ENCODE data around the gene GTF2B.
A peak's percentile ranks its signal among the peaks of the same experiment; 100 is the strongest.
"Not testable (repeated sequence)": the region's sequence is repeated elsewhere in the genome, so short reads cannot be mapped to it uniquely, and the experiment has no call there.

The GTF2B gene

GRCh38 chr1:88891318-88891950, at the start of gene GTF2B:
Gene GTF2B (minus strand): TSS chr1:88891567. CDS start chr1:88891499, 68 bp downstream.
- DNase-seq (ENCODE audit: low read depth in 4 of 4, low spot score in 1 of 4): peak; percentile 83 to 87 (median 84)

- DNase-seq (ENCODE audit: low read depth in 4 of 4, low spot score in 1 of 4): not testable (repeated sequence)
These were observed 47.2 kb upstream of the GTF2B start for GRCh38 chr1:88938528-88938927.

- DNase-seq (ENCODE audit: low read depth in 4 of 4, low spot score in 1 of 4): no peak
These were observed 45.5 kb upstream of the GTF2B start for GRCh38 chr1:88936760-88937342.

- DNase-seq (ENCODE audit: low read depth in 4 of 4, low spot score in 1 of 4): no peak
These were observed 44.8 kb upstream of the GTF2B start for GRCh38 chr1:88936223-88936523.

GRCh38 chr1:88935522-88936222, 44.3 kb upstream of the GTF2B start:
- DNase-seq (ENCODE audit: low read depth in 4 of 4, low spot score in 1 of 4): no peak

GRCh38 chr1:88930176-88930575, 38.8 kb upstream of the GTF2B start:
- not testable (repeated sequence) for DNase-seq (ENCODE audit: low read depth in 4 of 4, low spot score in 1 of 4)

- DNase-seq (ENCODE audit: low read depth in 4 of 4, low spot score in 1 of 4): no peak
These were observed 31.9 kb upstream of the GTF2B start for GRCh38 chr1:88923224-88923623.

- DNase-seq (ENCODE audit: low read depth in 4 of 4, low spot score in 1 of 4): no peak
These were observed 30.8 kb upstream of the GTF2B start for GRCh38 chr1:88922214-88922613.

- no peak for DNase-seq (ENCODE audit: low read depth in 4 of 4, low spot score in 1 of 4)
These were observed 29.5 kb upstream of the GTF2B start for GRCh38 chr1:88920845-88921244.

- DNase-seq (ENCODE audit: low read depth in 4 of 4, low spot score in 1 of 4): no peak
These were observed 26.1 kb upstream of the GTF2B start for GRCh38 chr1:88917321-88918025.

GRCh38 chr1:88916883-88917282, 25.5 kb upstream of the GTF2B start:
- no peak for DNase-seq (ENCODE audit: low read depth in 4 of 4, low spot score in 1 of 4)

- DNase-seq (ENCODE audit: low read depth in 4 of 4, low spot score in 1 of 4): not testable (repeated sequence)
These were observed 20.4 kb upstream of the GTF2B start for GRCh38 chr1:88911800-88912199.

- no peak for DNase-seq (ENCODE audit: low read depth in 4 of 4, low spot score in 1 of 4)
These were observed 19.8 kb upstream of the GTF2B start for GRCh38 chr1:88911161-88911560.

- DNase-seq (ENCODE audit: low read depth in 4 of 4, low spot score in 1 of 4): no peak
These were observed 19.0 kb upstream of the GTF2B start for GRCh38 chr1:88910401-88910800.

- DNase-seq (ENCODE audit: low read depth in 4 of 4, low spot score in 1 of 4): no peak
These were observed 9.5 kb upstream of the GTF2B start for GRCh38 chr1:88900883-88901282.

- DNase-seq (ENCODE audit: low read depth in 4 of 4, low spot score in 1 of 4): no peak
These were observed 5.8 kb upstream of the GTF2B start for GRCh38 chr1:88897070-88897730.

GRCh38 chr1:88892357-88892877, 1.1 kb upstream of the GTF2B start:
- DNase-seq (ENCODE audit: low read depth in 4 of 4, low spot score in 1 of 4): no peak

GRCh38 chr1:88891951-88892340, 579 bp upstream of the GTF2B start:
- no peak for DNase-seq (ENCODE audit: low read depth in 4 of 4, low spot score in 1 of 4)

GRCh38 chr1:88890791-88891317, 513 bp downstream of the GTF2B start:
- peak in 1 of 4 experiments; percentile 15 for DNase-seq (ENCODE audit: low read depth in 4 of 4, low spot score in 1 of 4)

GRCh38 chr1:88890131-88890530, 1.2 kb downstream of the GTF2B start:
- DNase-seq (ENCODE audit: low read depth in 4 of 4, low spot score in 1 of 4): no peak

GRCh38 chr1:88888750-88889149, 2.6 kb downstream of the GTF2B start:
- no peak for DNase-seq (ENCODE audit: low read depth in 4 of 4, low spot score in 1 of 4)
